K562 (cell line): ENCODE measurements around the gene DNAAF3. TPM values are rescaled to one million over a fixed set of nuclear protein-coding genes. Genes with fewer than 3 reads are reported as not detected.

Experiments used
- CHD4 ChIP-seq: fragments of 200-600 bp; sonication (generic); IDR thresholded peaks from 3 replicates; pipeline ENCODE4 v1.6.1; 2012; ENCODE audit warnings: low read depth, mild to moderate bottlenecking, mixed read lengths, low read length, inconsistent platforms; ENCODE audit not compliant: insufficient read depth, insufficient replicate concordance, poor library complexity, severe bottlenecking
- CUX1 ChIP-seq: fragments of 200-800 bp; sonication (Bioruptor generic); IDR thresholded peaks from 2 replicates; pipeline ENCODE4 v1.6.1; 2016; ENCODE audit warnings: missing genetic modification characterization, missing compliant biosample characterization
- FOXP4 ChIP-seq: sonication (generic); formaldehyde crosslinking; IDR thresholded peaks from 2 replicates; pipeline ENCODE4 v1.8.0; 2022; ENCODE audit warnings: mild to moderate bottlenecking, missing genetic modification reagents, borderline replicate concordance
- KLF13 ChIP-seq: fragments of 450-650 bp; IDR thresholded peaks from 2 replicates; pipeline ENCODE4 v1.6.1; 2016; ENCODE audit warnings: missing genetic modification characterization, low read depth, mild to moderate bottlenecking, missing compliant biosample characterization, moderate library complexity, borderline replicate concordance
- L3MBTL2 ChIP-seq: fragments of 450-650 bp; IDR thresholded peaks from 2 replicates; pipeline ENCODE4 v1.6.1; 2016; ENCODE audit warnings: mild to moderate bottlenecking, moderate library complexity
- NFRKB ChIP-seq: fragments of 450-650 bp; IDR thresholded peaks from 2 replicates; pipeline ENCODE4 v1.6.1; 2016; ENCODE audit warnings: low read depth
- SLC30A9 ChIP-seq: fragments of 250-450 bp; sonication (Bioruptor Pico); IDR thresholded peaks from 2 replicates; pipeline ENCODE4 v1.8.0; 2022; ENCODE audit warnings: mild to moderate bottlenecking, moderate library complexity
- SPI1 ChIP-seq: IDR thresholded peaks from 2 replicates; pipeline ENCODE4 v1.6.1; 2011; ENCODE audit warnings: low read depth, low read length, control low read depth, borderline replicate concordance
- TFE3 ChIP-seq: fragments of 450-650 bp; formaldehyde crosslinking; IDR thresholded peaks from 2 replicates; pipeline ENCODE4 v1.4.0; 2020; ENCODE audit warnings: mild to moderate bottlenecking, mixed read lengths
- ZNF174 ChIP-seq: fragments of 250-450 bp; sonication (Bioruptor Pico); IDR thresholded peaks from 2 replicates; pipeline ENCODE4 v1.4.0; 2020; ENCODE audit warnings: mild to moderate bottlenecking
- ZNF707 ChIP-seq: fragments of 250-450 bp; sonication (Bioruptor Pico); conservative IDR thresholded peaks from 2 replicates; pipeline ENCODE4 v1.8.0; 2022; ENCODE audit warnings: inconsistent platforms, mild to moderate bottlenecking, moderate library complexity
- ZNF780A ChIP-seq: fragments of 250-450 bp; sonication (Bioruptor Pico); IDR thresholded peaks from 2 replicates; pipeline ENCODE4 v1.5.0; 2021; ENCODE audit warnings: mild to moderate bottlenecking
- polyA plus RNA-seq, 8 experiments: library from polyadenylated mRNA; depleted of rRNA in 4 of 8; stranded (reverse) in 5 of 8; unstranded in 3 of 8; fragments of >200 nt; fragmentation: Nextera tagmentation in 2 of 8; fragmentation: Illumina TruSeq in 1 of 8; extraction: Ambion mirVana in 2 of 8; extraction: Trizol in 1 of 8; gene quantifications; 2 replicates each; pipeline versions ENCODE4 v1.2.1 to v1.2.3, GENCODE V29; 2011 to 2014; ENCODE audit warnings: inconsistent platforms in 1 of 8, missing spikeins in 1 of 8
- total RNA-seq, 7 experiments: library from RNA; depleted of rRNA in 6 of 7; stranded (reverse); fragments of >200 nt in 6 of 7; fragmentation: Illumina TruSeq in 2 of 7; extraction: Trizol in 2 of 7; gene quantifications; 2 replicates each; pipeline versions ENCODE4 v1.2.1 to v1.2.3, GENCODE V29; 2011 to 2021; ENCODE audit warnings: low replicate concordance in 1 of 7
- TF ChIP-seq, protein P1 (sequence below): fragments of 450-650 bp; IDR thresholded peaks from 2 replicates; pipeline ENCODE4 v1.6.1; 2017; ENCODE audit warnings: mild to moderate bottlenecking, moderate library complexity
- TF ChIP-seq, protein P2 (sequence below): fragments of 450-650 bp; formaldehyde crosslinking; IDR thresholded peaks from 2 replicates; pipeline ENCODE4 v1.4.0; 2020; ENCODE audit warnings: mild to moderate bottlenecking, moderate library complexity

The DNAAF3 gene
- total and polyA plus RNA-seq, 9 of the 15 experiments (the other 6 are each of a cell fraction or from before 2014, with no cell fraction given) = 21.6 to 61.5 (median 43.0) TPM

DNA sequence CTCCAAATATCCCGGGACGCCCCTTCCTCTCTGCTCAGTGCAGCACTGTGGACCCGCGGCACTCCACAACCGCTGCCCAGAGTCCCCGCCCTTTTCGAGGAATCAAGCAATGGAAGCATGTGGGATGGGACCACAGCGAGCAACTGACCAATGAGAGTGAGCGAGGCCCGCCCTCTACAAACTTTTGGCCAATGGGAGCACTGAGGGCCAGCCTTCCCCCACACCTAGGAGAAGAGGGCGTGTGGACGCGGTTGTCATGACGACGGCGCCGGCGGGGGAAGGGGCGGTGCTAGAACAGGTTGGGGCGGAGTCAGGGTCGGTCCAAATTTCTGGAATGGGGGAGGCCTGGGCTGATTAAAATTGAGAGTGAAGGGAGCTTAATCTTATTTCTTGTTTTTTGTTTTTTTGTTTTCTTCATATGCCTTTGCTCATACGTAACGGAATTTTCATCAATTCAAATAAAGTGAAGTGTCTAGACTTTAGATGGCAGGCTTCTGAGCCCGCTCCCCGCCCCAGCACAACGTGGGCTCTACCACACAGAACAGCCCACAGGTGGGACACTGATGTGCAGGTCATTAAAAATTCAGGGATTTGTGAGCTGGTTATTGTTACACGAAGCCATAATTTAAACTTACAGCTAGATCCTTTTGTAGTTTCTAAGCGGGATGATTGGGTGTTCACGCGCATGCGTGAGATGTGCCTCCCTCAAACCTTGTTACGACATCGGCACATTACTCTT, at the start of gene DNAAF3 (continued):
- TF ChIP-seq CUX1 (CRISPR knock-in tag) (no peak), CHD4 (no peak), L3MBTL2 (peak; percentile 21; the same call in 1 of the 2 replicates), ZNF780A (CRISPR knock-in tag) (no peak), ZNF707 (CRISPR knock-in tag) (peak; percentile 55; the same call in 1 of the 2 replicates), KLF13 (peak; percentile 80; the same call in 1 of the 2 replicates), SPI1 (no peak), ZNF174 (CRISPR knock-in tag) (0 out of 2 replicates have a peak, but pooled peaks have one; percentile 39), FOXP4 (CRISPR knock-in tag) (no peak), NFRKB (no peak), TFE3 (CRISPR knock-in tag) (peak; percentile 14; the same call in 1 of the 2 replicates), SLC30A9 (CRISPR knock-in tag) (no peak)
- TF ChIP-seq, protein P1, sequence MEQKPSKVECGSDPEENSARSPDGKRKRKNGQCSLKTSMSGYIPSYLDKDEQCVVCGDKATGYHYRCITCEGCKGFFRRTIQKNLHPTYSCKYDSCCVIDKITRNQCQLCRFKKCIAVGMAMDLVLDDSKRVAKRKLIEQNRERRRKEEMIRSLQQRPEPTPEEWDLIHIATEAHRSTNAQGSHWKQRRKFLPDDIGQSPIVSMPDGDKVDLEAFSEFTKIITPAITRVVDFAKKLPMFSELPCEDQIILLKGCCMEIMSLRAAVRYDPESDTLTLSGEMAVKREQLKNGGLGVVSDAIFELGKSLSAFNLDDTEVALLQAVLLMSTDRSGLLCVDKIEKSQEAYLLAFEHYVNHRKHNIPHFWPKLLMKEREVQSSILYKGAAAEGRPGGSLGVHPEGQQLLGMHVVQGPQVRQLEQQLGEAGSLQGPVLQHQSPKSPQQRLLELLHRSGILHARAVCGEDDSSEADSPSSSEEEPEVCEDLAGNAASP = no peak
- TF ChIP-seq, protein P2, sequence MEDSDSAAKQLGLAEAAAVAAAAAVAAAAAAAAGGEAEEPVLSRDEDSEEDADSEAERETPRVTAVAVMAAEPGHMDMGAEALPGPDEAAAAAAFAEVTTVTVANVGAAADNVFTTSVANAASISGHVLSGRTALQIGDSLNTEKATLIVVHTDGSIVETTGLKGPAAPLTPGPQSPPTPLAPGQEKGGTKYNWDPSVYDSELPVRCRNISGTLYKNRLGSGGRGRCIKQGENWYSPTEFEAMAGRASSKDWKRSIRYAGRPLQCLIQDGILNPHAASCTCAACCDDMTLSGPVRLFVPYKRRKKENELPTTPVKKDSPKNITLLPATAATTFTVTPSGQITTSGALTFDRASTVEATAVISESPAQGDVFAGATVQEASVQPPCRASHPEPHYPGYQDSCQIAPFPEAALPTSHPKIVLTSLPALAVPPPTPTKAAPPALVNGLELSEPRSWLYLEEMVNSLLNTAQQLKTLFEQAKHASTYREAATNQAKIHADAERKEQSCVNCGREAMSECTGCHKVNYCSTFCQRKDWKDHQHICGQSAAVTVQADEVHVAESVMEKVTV (CRISPR knock-in tag) = 0 out of 2 replicates have a peak, but pooled peaks have one; percentile 46
